ENCODE data around the gene REXO4.
A peak's percentile ranks its signal among the peaks of the same experiment; 100 is the strongest.
"Not testable (repeated sequence)": the region's sequence is repeated elsewhere in the genome, so short reads cannot be mapped to it uniquely, and the experiment has no call there.

Gene REXO4

DNA sequence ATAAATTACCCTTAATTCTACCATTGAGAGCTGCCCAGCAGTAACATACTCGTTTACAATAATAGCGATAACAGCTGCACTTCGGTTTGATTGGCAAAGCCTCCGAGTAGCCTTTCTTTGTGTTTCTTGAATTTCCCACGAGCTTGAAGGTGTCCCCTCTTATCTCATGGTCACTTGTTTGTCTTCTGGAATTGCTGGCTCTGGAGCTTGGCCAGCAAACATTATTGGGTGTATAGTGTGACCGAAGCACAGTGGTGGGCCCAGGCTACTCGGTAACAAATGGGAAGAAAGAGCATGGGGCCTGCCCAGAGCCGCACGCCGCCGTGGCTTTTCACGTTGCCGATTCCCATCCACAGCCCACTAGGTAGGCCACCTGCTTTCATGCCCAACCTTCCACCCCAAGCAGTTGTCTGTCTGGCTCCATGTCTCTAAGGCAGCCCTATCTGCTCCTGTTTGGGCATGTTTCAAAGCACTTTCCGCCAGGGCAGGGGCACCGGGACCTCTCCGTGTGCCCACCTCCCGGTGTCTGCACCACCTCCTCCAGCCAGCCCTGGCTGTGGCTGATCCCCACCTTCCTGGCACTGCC, 33.0 kb downstream of the REXO4 start:
- DNase-seq, result no peak

DNA sequence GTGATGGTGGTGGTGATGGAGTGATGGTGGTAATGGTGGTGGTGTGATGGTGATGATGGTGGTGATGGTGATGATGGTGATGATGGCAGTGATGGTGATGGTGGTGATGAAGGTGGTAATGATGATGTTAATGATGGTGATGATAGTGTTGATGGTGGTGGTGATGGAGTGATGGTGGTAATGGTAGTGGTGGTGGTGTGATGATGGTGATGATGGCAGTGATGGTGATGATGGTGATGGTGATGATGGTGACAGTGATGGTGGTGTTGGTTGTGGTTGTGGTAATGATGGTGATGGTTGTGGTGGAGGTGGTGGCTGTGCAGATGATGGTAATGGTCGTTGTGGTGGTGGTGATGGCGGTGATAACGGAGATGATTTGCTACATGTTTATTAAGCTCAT, 34.4 kb downstream of the REXO4 start:
- DNase-seq, result no peak

DNA sequence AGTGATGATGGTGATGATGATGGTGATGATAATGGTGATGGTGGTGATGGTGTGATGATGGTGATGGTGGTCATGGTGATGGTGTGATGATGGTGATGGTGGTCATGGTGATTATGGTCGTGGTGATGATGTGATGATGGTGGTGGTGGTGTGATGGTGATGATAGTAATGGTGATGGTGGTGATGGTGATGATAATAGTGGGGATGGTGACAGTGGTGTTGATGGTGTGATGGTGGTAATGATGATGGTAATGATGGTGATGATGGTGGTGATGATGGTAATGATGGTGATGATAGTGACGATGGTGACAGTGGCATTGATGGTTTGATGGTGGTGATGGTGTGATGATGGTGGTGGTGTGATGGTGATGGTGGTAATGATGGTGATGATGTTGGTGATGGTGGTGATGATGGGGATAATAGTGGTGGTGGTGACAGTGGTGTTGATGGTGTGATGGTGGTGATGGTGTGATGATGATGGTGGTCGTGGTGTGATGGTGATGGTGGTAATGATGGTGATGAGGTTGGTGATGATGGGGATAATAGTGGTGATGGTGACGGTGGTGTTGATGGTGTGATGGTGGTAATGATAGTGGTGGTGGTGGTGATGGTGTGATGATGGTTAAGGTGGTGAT, 35.2 kb downstream of the REXO4 start:
- DNase-seq, result no peak

DNA sequence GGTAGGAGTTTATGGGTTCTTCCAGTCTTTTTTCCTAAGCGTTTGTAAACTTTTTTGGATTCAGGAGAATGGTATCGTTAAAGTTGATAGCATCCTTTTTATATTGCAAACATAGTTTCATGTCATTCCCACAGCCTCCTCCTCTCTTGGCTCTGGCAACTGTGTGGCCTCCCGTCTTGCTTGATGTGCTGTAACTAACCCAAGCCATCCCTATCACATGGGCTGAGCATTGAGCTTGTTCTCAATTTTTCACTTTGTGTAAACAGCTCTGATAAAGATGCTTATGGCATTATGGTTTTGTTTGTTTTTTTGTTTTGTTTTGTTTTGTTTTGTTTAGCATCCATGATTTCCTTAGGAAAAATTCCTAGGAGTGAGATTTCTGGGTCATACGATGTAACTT, 37.1 kb downstream of the REXO4 start:
- no peak for DNase-seq

DNA sequence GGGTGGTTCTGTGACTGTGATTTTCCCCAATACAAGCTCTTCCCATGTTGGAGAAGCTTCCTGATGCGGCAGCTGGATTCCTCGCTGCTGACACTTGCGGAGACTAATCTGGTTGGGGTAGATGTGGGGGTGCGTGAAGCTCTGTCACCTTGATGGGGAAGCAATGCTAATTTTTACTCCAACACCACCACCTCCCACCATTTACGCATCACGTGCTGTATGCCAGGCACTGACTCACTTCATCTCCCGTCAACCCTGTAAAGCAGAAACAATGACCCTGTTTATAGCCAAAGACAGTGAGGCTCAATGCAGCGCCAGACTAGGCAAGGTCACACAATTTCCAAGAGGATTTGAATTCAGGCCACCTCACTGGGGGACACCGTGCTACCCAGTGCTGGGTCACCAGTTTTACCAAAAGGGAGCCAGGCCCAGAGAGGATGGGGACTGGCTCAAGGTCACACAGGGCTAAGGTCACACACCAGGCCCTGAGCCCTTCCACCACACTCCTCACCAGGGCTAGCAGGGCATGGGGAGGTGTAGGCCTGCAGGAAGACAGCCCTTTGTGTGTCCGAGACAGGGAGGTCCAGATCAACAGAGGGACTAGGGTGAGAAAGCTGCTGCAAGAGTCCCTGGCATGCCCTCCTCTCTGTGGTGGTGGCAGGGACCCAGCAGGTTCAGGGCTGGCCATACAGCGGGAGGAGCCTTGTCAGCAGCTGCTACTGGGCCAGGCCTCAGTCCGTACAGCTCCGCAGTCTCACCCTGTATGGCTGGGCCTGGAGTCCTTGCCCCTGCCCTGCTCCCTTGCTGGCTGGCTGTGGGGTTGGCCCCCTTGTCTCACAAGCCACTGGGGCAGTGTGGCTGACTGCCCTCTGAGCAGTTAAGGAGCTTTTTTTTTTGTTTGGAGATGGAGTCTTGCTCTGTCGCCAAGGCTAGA, 38.4 kb downstream of the REXO4 start:
- DNase-seq, result no peak

DNA sequence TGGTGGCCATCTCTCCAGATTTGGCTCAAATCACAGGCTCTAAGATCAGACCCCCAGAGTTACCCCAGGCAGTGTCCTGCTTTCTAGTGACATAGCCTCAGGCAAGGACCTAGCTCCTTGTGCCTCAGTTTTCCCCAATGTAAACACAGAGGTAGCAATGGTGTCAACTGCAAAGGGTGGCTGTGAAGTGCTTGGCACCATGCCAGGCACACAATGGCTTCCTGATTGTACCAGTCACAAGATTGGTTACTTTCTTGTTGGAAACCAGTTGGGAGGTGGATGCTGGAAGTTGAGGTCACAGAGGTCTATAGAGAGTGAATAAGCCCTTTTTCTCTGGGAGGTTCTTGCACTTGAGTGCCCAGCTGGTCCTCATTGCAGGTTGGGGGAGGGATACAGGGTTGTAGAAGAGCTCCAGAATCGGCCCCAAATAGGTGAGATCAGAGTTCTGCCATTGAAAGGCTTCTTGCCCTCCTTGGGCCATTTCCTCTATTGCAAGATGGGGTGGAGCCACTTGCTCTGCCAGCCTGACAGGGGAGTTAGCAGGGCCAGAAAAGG, 39.3 kb downstream of the REXO4 start:
- DNase-seq, result no peak

DNA sequence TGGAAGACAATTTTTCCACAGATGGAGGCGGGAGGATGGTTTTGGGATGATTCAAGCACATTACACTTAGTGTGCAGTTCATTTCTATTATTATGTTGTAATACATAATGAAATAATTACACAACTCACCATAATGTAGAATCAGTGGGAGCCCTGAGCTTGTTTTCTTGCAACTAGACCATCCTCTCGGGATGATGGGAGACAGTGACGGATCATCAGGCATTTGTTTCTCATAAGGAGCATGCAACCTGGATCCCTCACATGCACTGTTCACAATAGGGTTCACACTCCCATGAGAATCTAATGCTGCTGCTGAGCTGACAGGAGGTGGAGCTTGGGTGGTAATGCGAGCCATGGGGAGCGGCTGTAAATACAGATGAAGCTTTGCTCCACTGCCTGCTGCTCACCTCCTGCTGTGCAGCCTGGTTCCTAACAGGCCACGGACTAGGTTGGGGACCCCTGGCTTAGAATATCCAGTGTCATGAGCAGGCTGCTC, 40.0 kb downstream of the REXO4 start:
- no peak for DNase-seq

DNA sequence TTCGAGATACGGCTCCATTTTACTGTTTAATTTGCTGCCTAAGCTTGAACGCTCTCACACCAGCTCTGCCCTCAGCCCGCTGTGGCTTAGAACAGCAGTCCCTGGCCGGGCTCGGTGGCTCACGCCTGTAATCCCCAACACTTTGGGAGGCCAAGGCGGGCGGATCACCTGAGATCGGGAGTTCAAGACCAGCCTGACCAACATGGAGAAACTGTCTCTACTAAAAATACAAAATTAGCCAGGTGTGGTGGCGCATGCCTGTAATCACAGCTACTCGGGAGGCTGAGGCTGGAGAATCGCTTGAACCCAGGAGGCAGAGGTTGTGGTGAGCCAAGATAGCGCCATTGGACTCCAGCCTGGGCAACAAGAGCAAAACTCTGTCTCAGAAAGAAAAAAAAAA, 40.5 kb downstream of the REXO4 start:
- not testable (repeated sequence) for DNase-seq

DNA sequence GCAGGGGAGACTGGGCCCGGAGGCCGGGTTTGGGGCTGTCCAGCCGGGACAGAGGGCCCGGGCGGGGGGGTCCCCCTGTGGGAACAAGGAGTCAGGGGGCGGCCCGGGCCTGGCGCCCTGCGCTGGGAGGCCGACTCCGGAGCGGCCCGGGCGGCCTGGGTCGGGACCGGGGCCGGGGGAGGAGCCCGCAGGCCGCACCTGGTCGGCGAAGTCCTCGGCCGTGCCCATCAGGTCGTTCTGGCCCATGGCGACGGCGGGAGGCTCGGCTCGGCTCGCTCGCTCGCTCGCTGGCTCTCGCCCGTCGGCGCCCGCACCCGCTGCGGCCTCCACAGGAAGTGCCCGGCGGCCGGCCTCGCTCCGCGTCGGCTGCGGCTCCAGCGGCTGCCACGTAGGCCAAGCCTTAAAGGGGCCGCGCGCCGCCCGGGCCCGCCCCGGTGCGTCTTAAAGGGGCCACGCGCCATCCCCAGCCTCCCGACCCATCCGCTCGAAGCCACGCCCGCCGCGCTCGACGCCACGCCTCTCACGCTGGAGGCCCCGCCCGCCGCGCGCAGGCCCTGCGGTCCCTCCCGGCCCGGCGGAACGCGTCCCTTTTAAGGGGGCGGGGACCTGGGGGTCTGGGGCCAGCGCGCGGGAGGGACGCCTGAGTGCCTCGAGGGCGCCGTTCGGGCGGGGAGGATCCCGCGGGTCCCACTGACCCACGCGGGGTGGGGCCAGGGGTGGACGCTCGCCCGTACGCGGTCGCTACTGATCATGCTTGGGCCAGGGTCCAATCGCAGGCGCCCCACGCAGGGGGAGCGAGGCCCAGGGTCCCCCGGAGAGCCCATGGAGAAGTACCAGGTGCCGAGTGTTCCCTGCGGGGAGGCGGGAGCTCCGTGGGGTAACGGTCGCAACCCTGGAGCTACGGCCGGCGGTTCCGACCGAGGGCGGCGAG, 41.8 kb downstream of the REXO4 start, which contains the start of the genes STKLD1 and SURF4:
Gene STKLD1 (plus strand): TSS at position 643 of the 931 bp plus-strand sequence. CDS start 108 bp downstream, at position 751.
Gene SURF4 (minus strand): TSS at position 337 of the 931 bp plus-strand sequence. CDS start 91 bp downstream, at position 246.
- peak; percentile 83 for DNase-seq

DNA sequence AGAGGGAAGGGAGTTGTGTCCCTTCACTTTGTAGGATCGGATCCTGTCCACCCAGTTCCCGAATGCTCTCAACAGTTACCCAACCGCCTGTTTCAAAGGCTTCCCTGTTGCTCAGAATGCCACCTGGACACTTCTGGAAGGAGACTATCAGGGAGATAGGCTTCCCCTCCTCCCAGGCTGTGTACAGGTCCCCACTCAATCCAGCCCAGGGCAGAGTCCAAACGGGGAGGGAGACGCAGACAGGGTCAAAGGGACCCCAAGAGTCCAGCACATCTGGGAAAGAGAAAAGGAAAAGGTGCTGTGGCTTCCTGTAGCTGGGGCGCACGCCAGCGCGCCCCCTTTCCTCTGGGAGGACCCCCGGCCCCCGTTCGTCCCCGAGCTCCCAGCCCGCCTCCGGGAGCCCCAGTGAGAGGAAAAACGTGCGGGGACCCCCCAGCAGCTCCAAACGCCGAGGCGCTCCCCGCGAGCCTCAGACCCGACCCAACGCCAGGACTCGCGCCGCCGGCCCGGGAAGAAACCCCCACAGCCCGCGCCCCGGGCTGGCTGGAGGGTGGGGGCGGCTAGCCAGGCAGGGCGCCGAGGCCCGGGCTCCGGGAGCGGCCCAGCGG, 42.6 kb downstream of the REXO4 start:
- peak; percentile 20 for DNase-seq

DNA sequence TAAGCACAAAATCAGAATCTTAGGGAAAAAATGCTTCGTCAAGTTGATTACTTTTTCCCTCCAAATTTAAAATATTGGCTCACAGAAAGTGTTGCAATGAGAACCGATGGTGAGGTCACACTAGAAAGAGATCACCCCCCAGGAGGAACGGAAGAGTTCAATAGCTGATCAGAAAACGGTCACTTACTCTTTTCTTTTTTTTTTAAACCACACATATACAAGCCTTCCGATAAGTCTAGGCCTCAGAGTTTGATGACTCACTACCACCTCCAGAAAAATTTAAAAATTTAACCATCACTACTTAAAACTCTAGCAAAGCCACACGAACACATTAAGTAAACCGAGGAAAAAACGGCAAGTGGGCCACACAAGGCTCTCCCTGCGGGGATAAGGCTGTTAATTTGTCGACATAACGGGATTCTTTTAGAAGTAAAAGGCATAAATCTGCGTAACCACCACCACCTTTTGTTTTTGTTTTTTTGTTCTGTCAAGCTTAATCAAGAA, 43.1 kb downstream of the REXO4 start:
- no peak for DNase-seq

DNA sequence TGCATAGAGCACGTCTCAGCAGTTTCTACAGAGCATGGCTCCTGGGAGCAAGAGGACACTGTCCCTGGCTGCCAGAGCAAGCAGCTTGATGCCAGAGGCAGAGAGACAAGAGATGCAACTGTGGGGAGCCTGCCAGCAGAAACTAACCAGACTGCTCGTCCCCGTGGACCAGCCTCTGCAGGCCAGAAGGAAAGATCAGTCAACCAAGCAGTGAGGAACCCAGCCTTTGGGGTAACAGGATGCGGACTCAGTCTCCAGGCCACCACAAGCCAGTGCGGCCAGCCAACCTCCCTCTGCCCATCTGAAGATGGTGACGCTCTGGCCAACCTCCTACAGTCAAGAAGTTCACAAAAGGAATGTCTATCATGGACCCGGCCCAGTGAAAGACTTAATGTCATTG, 45.7 kb downstream of the REXO4 start:
- no peak for DNase-seq

DNA sequence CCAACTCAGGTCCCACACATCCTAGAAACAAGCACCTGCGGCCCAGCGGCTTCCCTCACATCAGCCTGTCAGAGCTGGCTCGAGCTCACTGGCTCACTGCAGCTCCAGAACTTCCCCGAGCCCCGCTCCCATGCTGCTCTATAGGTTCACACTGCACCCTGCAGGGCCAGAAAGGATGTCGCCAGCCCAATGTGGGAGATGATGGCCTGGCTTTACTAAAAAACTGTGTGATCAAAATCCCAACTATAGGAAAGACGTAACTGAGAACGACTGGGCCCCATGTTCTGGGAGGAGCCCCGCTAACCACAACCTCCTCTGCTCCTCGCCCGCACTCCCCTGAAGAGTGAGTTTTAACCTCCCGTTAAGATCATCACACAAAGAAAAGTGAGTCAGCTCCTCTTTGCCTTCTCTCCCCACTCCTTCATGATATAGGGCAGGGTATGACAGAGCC, 46.5 kb downstream of the REXO4 start:
- DNase-seq, result no peak

DNA sequence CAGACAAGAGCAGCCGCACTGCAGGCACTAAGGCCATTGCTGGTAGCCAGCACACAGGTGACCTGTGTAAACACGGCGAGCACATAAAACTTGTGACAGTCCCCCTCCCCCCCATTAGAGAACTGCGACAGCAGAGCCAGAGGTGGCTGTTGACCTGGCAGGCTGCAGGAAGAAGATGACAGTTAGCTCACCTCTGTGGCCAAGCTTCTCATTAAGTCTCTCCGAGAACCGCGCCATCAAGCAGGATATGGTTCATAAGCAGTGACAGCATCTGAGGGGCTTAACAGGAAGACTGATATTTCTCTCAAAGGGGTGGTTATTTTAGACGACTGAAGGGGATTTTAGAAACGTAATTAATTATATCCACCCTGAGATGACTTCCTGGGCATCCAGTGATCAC, 47.1 kb downstream of the REXO4 start:
- DNase-seq, result no peak

DNA sequence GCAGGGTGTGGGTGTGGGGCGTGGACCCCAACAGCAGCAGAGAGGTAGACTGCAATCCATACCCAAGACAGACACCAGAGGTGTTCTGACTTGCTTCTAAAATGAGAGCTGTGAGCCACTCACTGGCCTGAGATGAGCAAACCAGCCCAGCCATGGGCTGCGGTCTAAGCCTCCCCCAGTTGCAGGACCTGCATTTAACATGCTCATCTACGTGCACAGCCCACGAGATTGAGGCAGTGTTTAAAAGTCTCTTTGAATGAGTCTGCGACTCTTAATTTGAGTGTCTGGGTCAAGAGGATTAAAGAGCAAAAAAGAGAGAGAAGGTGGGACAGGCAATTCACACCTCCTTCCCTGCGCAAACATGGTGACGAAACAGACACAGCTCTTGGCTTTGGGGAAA, 47.9 kb downstream of the REXO4 start:
- no peak for DNase-seq

DNA sequence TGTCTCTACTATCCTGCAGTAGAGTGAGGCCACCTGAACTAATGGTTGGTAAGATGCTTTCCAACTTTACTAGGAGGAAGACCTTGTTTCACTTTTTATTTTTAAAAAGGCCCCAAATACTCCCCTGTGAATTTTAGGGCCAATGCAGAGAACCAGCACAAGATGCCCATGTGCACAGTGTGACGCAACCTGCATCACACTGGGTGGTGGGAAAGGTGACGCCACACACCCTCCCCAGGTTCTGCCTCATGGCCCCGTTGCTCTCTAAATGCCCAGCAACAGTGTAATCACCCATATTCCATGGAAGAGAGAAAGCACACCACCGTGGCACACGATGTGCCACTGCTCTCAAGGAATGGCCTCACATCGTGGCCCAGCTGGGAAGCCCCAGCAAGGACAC, 48.4 kb downstream of the REXO4 start:
- DNase-seq, result no peak

DNA sequence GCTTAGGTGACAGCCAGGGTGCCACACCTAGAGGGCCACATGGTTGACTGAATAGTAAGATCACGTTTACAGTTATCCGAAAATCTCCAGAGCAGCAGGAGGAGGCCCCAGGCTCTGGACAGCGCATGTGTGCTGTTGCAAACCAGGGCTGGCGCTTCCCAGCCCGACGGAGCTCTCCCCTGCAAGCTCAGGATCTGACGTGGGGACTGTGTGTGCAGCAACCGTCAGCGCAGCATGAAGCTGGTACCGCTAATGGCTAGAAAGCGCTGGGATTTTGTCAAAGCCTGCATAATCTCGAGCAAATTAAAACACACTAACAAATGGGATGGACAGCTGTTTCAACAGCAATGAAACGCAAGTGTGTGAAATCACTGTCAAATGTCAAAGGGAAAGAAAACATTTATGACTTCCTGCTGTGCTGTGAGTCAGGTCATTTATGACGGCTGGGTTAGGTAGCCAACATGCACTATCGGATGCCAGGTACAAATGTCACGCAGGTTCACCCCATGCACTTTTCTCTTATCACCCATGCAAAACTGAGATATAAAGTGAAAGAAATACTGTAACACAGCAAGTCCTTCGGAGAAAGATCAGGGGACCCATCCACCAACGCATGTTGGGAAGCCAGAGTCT, 49.4 kb downstream of the REXO4 start:
- no peak for DNase-seq

DNA sequence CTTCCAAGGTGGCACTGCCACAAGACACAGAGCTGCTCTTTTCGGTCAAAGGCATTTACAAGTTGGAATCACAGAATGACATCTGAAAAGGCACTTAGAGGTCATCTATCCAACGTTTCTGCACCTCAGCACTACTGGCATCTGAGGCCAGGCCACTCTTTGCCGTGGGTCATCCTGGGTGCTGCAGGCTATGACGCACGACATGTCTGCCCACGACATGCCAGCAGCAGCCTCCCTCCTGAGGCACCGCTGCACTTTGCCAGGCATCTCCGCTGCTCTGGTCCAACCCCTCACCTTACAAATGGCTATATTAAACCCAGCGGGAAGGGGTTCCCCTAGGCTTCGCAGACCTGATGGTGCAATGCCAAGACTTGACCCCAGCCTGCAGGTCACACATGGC, 50.0 kb downstream of the REXO4 start:
- no peak for DNase-seq

DNA sequence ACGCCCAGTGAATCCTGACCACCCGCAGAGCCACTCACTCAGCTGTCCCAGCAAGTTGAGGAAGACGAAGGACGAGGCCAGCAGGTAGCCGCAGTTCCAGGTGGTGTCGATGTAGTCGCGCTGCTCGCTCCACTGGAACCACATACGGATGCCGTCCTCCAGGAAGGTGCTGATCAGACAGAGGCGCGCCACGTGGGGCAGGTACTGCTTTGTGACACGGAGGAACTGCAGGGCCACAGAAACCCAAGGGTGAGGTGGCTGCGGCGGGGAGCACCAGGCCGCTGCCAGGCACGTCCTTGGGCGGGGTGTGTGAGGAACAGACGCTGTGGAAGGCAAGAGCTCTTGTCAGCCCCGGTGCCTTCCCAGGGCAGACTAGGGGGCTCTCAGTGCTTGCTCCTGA, 50.6 kb downstream of the REXO4 start:
- no peak for DNase-seq

DNA sequence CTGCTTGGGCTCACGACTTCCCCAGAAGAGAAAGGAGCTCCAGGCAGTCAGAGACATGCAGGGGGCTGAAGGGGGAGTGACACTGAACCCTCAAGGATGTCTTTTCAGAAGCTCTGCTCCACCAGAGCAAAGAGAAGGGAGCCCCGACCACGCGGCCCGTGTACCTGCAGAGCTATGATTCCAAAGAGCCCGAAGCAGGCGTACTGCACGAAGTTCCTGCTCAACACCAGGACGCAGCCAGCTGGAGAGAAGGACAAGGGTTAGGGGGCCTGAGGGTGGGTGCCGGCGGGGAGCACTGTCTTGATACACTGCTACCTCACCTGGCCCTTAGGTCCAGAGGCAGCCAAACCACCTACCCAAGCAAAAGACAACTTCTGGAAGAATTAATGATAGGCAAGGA, 51.4 kb downstream of the REXO4 start:
- DNase-seq, result no peak

All from NCI-H1105 (cell line).